NCI-H1417 (cell line): ENCODE measurements around the gene TAMALIN.

Source experiments
- DNase-seq, 3 experiments: peaks; one replicate each; lab custom pipeline; 2025; lab: John Stamatoyannopoulos, UW

TAMALIN gene

DNA sequence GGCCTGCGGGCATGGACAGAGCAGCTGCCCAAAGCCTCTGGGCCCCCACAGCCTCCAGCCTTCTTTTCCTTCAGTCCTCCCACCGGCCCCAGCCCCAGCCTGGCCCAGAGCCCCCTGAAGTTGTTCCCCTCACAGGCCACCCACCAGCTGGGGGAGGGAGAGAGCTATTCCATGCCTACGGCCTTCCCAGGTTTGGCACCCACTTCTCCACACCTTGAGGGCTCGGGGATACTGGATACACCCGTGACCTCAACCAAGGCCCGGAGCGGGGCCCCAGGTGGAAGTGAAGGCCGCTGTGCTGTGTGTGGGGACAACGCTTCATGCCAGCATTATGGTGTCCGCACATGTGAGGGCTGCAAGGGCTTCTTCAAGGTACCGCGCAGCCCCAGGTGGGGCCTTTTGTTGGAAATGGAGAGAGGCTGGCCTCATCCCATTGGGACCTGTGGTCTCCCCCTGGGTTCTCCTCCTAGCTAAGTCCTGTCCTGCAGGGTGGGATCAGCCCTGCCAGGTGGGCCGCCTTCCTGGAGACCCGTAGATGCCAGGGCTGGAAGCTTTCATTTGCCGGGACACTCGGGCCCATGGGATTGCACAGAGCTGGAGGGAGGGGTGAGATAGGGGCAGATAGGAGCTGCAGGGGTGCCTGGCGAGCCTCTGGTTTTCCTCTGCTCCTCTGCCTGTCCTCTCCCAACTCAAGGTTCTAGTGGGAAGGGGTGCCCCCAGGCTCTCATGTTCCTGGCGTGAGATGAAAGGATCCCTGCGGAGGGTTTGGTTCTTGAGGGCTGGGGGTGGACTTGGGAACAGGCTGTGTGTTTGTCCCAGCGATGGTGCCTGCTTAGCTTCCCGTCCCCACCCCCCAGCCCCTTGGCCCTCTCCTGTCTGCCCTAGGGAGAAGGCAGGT is 48.3 kb downstream of the TAMALIN start:
- DNase-seq: no peak

DNA sequence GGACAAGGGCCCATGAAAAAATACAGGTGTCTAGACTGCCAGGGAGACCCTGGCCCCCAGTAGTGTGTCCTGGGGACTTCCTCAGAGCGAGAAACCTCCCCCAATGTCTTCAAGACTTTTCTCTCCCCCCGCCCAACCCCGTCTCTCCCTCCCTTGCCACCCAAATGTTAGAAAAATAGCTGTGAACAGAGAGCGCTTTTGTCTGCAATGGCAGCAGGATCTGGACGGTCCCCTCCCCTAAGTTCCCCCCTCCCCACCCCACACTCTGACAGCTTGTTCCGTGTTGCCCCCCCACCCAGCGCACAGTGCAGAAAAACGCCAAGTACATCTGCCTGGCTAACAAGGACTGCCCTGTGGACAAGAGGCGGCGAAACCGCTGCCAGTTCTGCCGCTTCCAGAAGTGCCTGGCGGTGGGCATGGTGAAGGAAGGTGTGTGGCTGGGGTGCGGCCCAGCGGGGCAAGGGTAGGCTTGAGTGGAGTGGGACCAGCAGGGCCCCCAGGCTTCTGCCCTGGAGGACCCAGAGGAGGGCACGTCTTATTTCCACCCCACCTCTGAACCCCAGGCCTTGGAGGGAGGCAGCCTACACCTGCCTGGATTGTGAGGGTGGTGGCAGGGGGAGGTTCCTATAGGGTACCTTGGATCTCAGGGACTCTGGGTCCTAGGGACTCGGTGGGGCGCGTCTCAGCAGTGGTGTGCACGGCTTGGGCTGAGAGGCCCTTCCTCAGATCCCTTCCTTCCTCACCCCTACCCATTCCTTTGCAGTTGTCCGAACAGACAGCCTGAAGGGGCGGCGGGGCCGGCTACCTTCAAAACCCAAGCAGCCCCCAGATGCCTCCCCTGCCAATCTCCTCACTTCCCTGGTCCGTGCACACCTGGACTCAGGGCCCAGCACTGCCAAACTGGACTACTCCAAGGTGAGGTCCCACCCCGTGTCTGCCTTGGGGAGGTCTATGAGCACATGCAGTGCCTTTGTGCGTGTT is 49.3 kb downstream of the TAMALIN start:
- no peak for DNase-seq

DNA sequence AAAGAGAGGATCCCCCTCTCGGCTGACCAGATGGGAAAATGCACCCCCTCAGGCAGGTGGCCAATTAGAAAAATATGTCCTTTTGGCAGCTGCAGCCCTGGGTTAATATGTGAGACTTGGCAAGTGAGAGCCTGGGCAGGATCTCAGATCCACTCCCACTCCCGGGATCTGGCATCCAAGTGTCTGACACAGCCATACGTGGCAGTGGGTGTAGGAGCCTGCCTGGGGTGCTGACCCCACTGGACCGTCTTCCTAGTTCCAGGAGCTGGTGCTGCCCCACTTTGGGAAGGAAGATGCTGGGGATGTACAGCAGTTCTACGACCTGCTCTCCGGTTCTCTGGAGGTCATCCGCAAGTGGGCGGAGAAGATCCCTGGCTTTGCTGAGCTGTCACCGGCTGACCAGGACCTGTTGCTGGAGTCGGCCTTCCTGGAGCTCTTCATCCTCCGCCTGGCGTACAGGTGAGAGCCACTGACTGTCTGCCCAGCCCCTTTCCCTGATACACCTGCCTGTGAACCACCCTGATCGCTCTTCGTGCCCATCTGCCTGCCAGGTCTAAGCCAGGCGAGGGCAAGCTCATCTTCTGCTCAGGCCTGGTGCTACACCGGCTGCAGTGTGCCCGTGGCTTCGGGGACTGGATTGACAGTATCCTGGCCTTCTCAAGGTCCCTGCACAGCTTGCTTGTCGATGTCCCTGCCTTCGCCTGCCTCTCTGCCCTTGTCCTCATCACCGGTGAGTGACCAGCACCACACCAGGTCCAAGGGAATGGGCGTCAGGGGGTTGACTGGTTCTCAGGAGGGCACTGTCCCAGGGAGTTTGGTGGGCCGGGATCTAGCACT is 50.3 kb downstream of the TAMALIN start:
- no peak for DNase-seq

DNA sequence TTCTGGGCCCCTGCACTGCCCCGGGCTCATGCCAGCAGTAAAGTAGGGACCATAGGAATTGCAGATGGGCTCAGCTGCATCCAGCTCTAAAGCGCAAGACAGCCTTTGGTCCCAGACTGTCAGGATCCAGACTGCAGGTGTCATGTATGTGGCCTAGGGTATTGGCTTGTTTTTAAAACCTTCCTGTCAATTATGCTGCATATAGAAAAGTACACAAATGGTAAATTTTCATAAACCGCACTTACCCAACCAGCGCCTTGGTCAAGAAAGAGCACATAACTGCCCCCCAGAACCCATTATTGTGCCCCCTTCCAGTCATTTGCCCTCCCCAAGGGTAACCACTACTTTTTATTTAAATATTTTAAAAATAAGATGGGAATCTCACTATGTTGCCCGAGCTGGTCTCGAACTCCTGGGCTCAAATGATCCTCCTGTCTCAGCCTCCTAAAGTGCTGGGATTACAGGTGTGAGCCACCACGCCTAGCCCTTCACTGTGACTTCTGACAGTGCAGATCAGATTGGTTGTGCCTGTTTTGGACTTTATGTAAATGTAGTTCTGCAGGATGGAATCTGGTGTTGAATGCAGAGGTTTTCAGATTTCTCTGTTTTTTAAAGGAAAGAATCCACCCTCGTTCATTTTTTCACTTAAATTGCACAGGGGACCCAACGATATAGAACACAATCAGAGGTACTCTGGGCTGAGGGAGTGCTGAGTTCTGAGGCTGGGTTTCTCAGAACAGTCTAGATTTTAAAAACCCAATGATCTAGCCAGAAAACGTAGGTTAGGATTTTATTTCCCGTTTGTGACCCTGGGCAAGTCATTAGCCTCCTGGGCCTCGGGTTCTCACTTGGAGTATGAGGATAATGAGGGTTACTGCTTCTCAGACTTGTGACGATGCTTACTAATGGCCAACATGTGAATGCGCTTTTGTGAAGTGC is 51.2 kb downstream of the TAMALIN start:
- peak in 1 of 3 experiments; percentile 61 for DNase-seq

DNA sequence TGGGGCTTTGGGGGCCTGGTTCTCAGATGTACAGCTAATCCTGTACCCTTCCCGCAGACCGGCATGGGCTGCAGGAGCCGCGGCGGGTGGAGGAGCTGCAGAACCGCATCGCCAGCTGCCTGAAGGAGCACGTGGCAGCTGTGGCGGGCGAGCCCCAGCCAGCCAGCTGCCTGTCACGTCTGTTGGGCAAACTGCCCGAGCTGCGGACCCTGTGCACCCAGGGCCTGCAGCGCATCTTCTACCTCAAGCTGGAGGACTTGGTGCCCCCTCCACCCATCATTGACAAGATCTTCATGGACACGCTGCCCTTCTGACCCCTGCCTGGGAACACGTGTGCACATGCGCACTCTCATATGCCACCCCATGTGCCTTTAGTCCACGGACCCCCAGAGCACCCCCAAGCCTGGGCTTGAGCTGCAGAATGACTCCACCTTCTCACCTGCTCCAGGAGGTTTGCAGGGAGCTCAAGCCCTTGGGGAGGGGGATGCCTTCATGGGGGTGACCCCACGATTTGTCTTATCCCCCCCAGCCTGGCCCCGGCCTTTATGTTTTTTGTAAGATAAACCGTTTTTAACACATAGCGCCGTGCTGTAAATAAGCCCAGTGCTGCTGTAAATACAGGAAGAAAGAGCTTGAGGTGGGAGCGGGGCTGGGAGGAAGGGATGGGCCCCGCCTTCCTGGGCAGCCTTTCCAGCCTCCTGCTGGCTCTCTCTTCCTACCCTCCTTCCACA is 52.0 kb downstream of the TAMALIN start:
- DNase-seq: peak in 2 of 3 experiments; percentile 69 to 80

DNA sequence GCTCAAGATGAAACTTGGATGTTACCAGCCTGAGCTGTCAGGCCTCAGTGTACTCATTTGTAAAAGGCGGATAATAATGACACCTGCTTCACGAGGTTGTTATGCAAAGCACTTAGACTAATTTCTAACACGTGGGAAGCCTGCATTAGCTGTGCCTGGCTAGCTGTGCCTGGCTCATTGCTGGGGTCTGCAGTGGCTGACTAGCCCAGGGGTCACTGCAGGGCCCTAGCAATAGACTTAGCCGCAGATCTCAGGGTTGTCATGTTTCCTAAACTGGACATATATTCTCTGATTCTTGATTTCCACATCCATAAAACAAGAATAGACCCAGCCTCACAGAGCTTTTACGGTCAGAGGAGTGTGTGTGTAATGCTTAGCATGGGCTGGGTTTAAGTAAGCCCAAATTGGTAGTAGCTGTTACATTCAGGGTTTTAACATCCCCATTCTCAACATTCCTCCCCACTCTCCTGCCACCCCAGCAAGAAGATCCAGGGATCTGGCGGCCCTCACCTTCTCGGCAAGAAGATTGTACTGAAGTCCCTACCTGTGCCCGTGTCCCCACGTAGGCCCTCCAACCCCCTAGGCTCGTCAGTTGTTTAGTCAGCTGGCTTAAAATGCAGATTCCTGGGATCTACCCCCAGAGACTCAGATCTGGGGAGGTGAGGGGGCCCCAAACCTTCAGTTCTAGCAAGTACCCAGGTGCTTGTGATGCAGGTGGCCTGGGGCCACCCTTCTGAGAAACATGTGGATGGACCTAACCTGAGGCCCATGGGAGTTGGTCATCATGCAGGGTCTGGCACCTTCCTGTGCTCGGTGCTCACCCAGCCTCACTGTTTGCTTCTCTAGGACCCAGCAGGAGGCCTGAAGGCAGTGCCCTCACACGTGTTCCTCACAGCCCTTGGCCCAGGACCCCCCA is 53.1 kb downstream of the TAMALIN start:
- DNase-seq: peak in 2 of 3 experiments; percentile 43 to 82

DNA sequence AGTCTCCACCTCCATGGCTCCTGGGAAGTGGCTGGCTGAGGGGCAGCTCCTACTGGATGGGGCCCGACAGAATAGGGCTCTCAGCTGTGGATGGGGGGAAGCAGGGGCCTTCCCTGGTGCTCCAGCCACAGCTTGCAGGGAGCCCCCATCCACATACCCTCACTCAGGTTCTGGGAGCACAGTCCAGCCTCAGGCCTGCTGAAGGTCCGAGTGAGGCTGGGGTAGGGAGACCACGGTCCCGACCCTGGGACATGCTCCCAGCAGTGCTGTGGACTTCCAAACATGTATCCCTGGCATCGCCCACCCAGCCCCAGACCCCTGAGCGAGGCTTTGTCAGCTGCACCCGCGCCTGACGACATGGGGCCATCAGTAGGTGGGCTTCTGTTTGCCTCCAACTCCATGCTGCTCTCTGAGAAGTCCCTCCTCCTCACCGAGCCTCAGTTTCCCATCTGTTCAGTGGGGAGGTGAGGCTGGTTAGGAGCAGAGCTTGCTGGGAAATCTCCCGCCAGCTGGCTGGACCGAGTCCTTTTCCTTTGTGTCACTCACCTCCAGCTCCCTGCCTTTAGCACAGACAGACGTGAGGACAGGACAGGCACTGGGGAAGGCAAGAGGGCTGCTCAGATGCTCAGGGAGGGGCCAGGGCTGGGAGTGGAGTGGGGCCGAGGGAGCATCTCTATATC is 53.9 kb downstream of the TAMALIN start:
- no peak for DNase-seq

DNA sequence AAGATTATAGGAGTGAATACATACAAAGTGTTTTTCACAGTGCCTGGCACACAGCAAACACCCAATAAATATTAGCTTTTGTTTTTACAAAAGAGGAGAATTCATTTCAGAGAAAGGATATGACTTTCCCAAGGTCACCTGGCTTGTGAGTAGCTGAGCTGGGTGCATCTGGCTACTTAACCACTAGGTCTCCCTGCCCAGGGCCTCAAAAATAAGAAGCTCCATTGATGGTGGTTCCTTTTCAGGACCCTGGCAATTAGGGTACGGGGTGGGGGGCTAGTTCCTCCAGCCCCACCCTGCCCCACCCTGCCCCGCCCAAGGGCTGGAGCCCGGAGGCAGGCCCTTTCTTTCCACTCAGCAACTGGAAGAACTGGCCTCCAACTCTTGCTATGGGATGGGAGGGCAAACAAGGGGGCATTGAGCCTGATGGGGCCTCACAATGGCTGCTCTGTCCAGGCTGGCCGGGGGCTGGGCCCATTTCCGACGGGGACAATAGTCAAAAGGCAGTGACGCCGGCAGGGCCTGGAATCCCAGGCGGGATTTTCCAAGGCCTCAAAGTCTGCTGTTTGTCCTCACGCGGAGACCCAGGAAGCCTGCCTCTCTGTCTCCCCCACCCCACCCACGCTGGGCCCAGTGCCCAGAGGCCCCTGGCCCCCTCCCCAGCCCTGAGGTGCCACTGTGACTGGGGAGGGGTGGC is 54.9 kb downstream of the TAMALIN start:
- no peak for DNase-seq

DNA sequence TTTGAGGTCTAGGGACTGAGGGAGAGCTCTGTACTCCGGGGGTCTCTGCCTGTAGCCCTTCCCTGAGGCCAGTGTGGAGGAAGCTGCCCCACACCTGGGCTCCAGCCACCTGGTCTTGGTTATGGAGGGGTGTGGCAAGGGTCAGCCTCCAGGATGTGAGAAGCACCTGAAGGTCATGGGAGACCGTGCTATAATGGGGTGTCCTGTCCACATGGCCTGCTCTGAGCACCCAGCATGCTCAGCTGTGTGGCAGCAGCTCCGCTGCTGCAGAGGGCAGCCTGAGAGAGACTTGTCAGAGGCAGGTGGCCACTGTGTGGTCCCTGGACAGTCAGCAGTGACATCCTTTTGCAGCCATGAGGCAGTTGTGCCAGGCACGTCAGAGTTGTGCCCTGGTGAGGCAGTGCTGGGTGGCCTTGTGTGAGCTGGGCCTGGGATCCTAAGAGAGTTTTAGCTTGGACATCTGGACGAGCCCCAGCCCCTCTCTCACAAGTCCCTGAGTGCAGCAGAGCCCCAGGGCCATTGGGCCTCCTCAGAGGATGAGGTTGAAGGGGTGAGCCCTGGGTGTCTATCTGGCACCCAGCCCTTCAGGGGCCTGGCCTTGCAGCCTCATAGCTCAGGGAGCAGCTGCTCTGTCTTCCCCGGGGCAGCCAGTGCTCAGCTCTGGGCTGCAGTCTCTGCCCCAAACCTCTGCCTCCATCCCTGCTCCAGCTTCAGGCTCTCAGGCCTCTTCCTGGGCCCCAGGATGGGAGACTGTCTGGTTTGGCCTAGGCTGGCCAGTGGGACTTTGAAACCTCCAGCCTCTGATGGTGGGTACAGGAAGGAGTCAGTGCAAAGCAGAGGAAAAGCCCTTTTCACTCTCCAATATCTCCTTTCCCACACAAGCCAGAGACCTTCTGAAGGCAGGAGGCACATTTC is 55.7 kb downstream of the TAMALIN start:
- no peak for DNase-seq

DNA sequence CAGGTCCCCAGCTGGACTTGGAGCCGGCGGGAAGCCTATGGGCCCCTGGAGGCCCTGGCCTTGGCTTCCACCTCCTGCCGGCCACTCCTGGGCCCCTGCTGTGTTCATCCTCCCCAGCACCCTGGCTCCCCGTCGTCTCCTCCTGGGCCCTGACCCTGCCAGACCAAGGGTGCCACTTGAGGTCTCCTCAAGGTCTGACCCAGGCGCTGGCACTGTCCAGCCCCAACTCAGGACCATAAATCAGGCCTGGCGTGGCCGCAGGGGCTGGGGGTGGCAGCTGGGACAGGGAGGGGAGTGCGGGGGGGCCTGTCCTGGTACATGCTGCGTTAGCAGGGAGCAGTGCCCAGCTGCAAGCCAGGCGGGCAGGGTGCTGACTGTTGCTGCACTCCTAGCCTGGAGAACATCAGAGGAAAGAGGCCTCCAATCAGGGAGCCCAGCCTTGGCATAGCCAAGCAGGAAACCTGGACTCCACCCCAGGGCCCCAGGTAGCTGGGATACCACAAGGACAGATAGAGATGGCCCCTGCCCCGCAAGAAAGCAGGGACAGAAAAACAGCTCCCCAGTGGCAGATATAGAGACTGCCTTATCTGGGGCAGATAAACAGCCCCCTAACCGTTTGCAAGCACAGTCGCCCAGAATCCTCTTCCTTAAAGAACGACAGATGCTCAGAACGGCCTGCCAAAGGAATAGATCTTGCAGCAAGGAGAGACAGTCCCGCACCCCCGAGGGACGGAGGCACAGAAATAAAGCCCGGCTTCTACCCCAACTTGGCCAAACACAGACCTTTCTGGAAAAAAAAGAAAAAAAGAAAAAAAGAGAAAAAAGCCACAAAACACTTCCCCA is 56.6 kb downstream of the TAMALIN start:
- no peak for DNase-seq

DNA sequence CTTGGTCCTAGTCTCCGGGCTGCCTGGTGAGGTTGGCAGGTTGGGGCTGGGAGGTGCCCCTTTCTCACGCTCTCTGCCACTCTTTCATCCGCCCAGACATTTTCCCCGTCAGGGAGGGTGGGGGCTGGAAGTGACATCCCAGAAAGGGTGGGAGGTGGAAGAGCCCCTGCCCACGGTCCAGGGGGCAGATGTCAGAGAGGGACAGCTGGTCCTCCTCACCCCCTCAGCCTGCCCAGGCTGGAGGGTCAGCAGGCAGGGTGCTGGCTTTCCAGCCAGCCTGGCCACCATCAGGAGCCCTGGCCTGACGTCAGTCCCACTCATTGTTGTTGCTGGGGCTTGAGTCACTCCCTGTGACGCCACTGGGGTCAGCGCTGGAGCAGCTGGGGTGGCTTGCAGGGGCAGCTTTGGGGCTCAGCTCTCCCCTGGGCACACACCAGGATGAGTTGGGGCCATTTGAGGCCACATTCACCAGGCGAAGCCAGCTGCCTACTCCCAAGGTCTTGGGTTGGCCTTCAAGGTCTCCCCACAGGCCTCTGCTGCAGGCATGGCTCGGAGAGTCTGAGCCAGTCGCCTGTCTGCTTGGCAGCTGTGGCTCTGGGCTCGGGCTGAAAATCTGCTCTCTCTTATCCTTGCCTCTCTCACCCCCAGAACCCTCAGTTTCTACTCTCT is 57.4 kb downstream of the TAMALIN start:
- no peak for DNase-seq
